Breast epithelium (tissue), 4 donors: ENCODE measurements around the gene GLT6D1. TPM values are rescaled to one million over a fixed set of nuclear protein-coding genes. Genes with fewer than 3 reads are reported as not detected.

Experiments used
- DNase-seq, 2 donors: peaks; one replicate each; pipeline ENCODE4 v3.0.0-alpha.2; 2019; ENCODE audit warnings: low spot score in 2 of 2
- H3K27ac ChIP-seq, 2 donors: fragments of 200-600 bp; sonication (generic) in 1 of 2; one replicate each; pipeline ENCODE4 v1.5.1; 2016 to 2019; ENCODE audit warnings: mild to moderate bottlenecking in 1 of 2
- H3K27me3 ChIP-seq, 2 donors: fragments of 200-600 bp; sonication (generic) in 1 of 2; one replicate each; pipeline versions ENCODE4 v1.5.1 to v1.6.0; 2017 to 2019; ENCODE audit warnings: control low read depth in 1 of 2, mild to moderate bottlenecking in 1 of 2
- H3K36me3 ChIP-seq: fragments of 200-600 bp; one replicate; pipeline ENCODE4 v1.5.1; 2019
- H3K4me1 ChIP-seq, 2 donors: fragments of 200-600 bp; sonication (generic); one replicate each; pipeline ENCODE4 v1.5.1; 2016 to 2019; ENCODE audit warnings: control low read depth in 1 of 2
- H3K4me3 ChIP-seq, 3 donors: fragments of 200-600 bp; sonication (generic); 1 replicate in 2 of 3; 2 replicates in 1 of 3; pipeline ENCODE4 v1.5.1; 2016 to 2019; ENCODE audit warnings: mild to moderate bottlenecking in 3 of 3, moderate library complexity in 2 of 3
- H3K9me3 ChIP-seq, 2 donors: fragments of 200-600 bp; sonication (generic) in 1 of 2; one replicate each; pipeline ENCODE4 v1.5.1; 2016 to 2019; ENCODE audit warnings: control low read depth in 1 of 2
- POLR2A ChIP-seq: fragments of 450-650 bp; IDR thresholded peaks from one replicate; pipeline ENCODE4 v1.6.1; 2016; ENCODE audit warnings: antibody characterized with exemption, mild to moderate bottlenecking, moderate library complexity
- POLR2AphosphoS5 ChIP-seq, 3 donors: sonication (generic); formaldehyde crosslinking; IDR thresholded peaks; one replicate each; pipeline ENCODE4 v1.6.1; 2017; ENCODE audit warnings: antibody characterized with exemption in 3 of 3
- intact Hi-C: fragments of 100-400 bp; cut with DNase I; formaldehyde crosslinking; loops from one replicate; pipeline ENCODE4 v1.15.1; 2023; ENCODE audit warnings: low total_unique reads
- total RNA-seq, 3 donors: library from RNA; depleted of rRNA; stranded (reverse); fragments of >200 nt; gene quantifications; one replicate each; pipeline ENCODE4 v1.1.0, GENCODE V29; 2016
- TF ChIP-seq, protein P1 (sequence below), 3 donors: fragments of 450-650 bp; IDR thresholded peaks; one replicate each; pipeline ENCODE4 v1.5.1; 2016 to 2017; ENCODE audit warnings: antibody characterized with exemption in 3 of 3, mild to moderate bottlenecking in 3 of 3, moderate library complexity in 3 of 3

Gene GLT6D1
- total RNA-seq, 3 donors from 2014 or later = not detected

DNA sequence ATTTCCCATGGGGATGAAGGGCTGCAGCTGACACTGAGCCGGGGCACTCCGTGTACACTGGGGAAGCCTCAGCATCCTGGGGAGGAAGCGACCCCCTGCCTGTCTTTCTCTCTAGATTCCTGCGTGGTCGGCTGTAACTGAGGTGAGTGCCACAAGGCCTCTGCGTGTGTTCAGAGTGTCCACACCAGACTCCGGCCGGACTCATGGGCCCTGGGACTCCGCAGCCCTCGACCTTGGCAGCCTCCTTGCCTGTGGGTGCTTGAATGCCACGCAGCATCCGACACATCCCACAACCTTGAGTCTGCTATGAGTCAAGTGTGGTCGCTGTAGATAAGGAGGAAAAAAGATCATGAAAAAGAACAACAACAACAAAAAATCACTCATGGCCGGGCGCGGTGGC is 54.4 kb downstream of the GLT6D1 start:
- intact Hi-C loops = no loop called here
- H3K9me3 ChIP-seq = no peaks in the 10 kb centered on the region
- no peak overlapping the region for H3K27ac ChIP-seq
- no peak for DNase-seq
- TF ChIP-seq, protein P1, sequence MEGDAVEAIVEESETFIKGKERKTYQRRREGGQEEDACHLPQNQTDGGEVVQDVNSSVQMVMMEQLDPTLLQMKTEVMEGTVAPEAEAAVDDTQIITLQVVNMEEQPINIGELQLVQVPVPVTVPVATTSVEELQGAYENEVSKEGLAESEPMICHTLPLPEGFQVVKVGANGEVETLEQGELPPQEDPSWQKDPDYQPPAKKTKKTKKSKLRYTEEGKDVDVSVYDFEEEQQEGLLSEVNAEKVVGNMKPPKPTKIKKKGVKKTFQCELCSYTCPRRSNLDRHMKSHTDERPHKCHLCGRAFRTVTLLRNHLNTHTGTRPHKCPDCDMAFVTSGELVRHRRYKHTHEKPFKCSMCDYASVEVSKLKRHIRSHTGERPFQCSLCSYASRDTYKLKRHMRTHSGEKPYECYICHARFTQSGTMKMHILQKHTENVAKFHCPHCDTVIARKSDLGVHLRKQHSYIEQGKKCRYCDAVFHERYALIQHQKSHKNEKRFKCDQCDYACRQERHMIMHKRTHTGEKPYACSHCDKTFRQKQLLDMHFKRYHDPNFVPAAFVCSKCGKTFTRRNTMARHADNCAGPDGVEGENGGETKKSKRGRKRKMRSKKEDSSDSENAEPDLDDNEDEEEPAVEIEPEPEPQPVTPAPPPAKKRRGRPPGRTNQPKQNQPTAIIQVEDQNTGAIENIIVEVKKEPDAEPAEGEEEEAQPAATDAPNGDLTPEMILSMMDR (IDR thresholded peaks at IDR 0.05) = no peak
- TF ChIP-seq POLR2A (no peak), POLR2AphosphoS5 (IDR thresholded peaks at IDR 0.05) (no peak)
- H3K36me3 ChIP-seq = no peaks in the 10 kb centered on the region
- no peaks in the 10 kb centered on the region for H3K4me1 ChIP-seq
- peaks cover 0 to 28% of the 10 kb centered on the region in 2 donors for H3K27me3 ChIP-seq
- H3K4me3 ChIP-seq = no peak overlapping the region

DNA sequence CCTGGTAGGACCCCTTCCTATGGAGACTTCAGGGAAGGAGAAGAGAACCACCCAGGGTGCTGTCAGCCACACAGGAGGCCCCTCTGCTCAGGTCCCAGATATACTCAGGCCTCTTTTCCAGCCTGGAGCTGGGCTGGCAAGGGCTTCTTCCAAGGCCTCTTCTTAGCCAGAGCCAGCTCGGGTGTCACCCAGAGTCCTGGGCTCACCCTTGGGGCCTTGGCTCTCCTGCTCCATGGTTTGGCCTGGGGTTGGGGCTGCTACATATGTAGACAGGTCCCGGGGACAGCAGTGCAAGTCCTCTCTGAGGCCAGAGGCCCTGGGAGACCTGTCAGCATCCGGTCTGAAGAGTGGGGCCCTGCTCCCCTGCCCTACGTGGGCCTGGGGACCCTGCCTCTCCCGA is 55.0 kb downstream of the GLT6D1 start:
- TF ChIP-seq, protein P1 (IDR thresholded peaks at IDR 0.05) = no peak
- TF ChIP-seq POLR2A (no peak), POLR2AphosphoS5 (IDR thresholded peaks at IDR 0.05) (no peak)
- peaks cover 0 to 28% of the 10 kb centered on the region in 2 donors for H3K27me3 ChIP-seq
- no peaks in the 10 kb centered on the region for H3K36me3 ChIP-seq
- intact Hi-C loops = no loop called here
- no peaks in the 10 kb centered on the region for H3K9me3 ChIP-seq
- H3K27ac ChIP-seq = no peak overlapping the region
- H3K4me1 ChIP-seq = no peaks in the 10 kb centered on the region
- H3K4me3 ChIP-seq = no peak overlapping the region
- DNase-seq = no peak

DNA sequence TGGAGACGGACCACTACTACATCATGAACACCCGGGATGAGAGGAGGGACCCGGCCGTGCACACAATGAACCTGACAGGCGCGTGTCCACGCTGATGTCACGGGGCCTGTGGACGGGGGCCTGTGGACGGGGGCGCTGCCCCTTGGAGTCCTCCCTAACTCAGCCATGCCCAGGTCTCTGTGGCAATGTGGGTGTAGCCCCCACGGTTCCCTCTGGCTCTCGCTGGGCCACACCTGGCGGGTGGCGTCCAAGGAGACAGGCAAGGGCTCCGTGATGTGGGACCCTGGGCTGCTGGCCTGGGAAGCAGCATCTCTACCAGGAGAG is 55.7 kb downstream of the GLT6D1 start:
- Histone ChIP-seq H3K4me3 (no peak overlapping the region), H3K9me3 (no peaks in the 10 kb centered on the region), H3K27ac (no peak overlapping the region), H3K36me3 (no peaks in the 10 kb centered on the region), H3K4me1 (no peaks in the 10 kb centered on the region), H3K27me3 (peaks cover 0 to 28% of the 10 kb centered on the region in 2 donors)
- intact Hi-C loops = no loop called here
- TF ChIP-seq POLR2AphosphoS5 (IDR thresholded peaks at IDR 0.05) = no peak
- TF ChIP-seq, protein P1 (IDR thresholded peaks at IDR 0.05) = no peak
- no peak for TF ChIP-seq POLR2A
- DNase-seq = no peak

DNA sequence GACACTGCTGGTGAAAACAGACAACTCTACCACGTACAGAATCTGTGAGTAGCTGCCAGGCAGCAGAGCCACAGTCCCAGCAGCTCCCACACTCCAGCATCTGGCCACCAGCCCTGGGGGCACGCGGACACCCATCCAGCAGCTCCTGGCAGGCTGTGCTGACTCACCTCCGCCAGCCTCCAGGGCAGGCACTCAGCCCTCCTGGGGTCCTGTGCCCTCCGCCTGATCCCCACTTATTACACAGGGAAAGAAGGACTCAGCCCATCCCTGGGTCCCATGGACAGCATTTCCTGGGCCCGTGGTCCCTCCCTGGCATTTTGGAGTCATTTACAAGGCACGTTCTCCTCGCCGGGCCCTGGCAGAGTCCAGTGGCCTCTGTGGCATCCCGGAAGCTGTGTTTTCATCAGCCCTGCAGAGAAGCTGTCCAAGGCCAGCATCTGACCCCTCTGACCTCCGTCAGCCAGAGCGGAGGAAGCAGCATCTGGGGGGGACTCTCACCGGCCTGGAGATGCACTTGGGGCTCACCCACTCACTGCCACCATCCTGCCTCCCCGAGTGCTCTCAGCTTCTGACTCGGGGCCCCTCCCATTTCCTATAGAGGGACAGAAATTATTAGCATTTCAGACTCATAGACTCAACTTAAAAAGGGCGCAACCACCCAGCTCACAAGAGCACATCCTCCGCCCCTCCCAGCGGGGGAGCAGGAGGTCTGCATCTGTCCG is 56.2 kb downstream of the GLT6D1 start:
- H3K27ac ChIP-seq = no peak overlapping the region
- no peak for DNase-seq
- intact Hi-C loops = no loop called here
- TF ChIP-seq POLR2AphosphoS5 (IDR thresholded peaks at IDR 0.05) (no peak), POLR2A (no peak)
- TF ChIP-seq, protein P1 (IDR thresholded peaks at IDR 0.05) = no peak
- H3K9me3 ChIP-seq = no peaks in the 10 kb centered on the region
- H3K27me3 ChIP-seq = peaks cover 0 to 28% of the 10 kb centered on the region in 2 donors
- H3K36me3 ChIP-seq = no peaks in the 10 kb centered on the region
- H3K4me3 ChIP-seq = no peak overlapping the region
- no peaks in the 10 kb centered on the region for H3K4me1 ChIP-seq

DNA sequence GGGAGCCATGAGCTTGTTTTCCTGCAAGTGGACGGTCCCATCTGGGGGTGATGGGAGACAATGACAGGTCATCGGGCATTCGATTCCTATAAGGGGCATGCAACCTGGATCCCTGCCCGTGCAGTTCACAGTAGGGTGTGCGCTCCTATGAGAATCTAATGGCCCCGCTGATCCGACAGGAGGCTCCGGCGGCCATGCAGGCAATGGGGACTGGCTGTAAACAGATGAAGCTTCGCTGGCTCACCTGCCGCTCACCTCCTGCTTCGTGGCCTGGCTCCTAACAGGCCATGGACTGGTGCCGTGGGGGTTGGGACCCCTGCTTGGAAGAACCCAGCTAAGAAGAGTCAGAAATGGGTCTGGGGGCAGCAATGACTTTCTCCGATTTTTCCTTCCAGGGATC is 56.8 kb downstream of the GLT6D1 start:
- intact Hi-C loops = no loop called here

More for the DNA sequence above, 56.8 kb downstream of the GLT6D1 start:
- Histone ChIP-seq H3K9me3 (no peaks in the 10 kb centered on the region), H3K4me1 (no peaks in the 10 kb centered on the region), H3K4me3 (no peak overlapping the region), H3K27ac (no peak overlapping the region), H3K27me3 (peaks cover 0 to 28% of the 10 kb centered on the region in 2 donors), H3K36me3 (no peaks in the 10 kb centered on the region)
- DNase-seq = no peak
- TF ChIP-seq, protein P1 (IDR thresholded peaks at IDR 0.05) = no peak
- TF ChIP-seq POLR2A (no peak), POLR2AphosphoS5 (IDR thresholded peaks at IDR 0.05) (no peak)
